Stimulated activated effector memory CD8-positive, alpha-beta T cell treated with anti-CD3 and anti-CD28 coated beads, Interleukin-12 subunit alpha, Interleukin-12 subunit beta, amount 100 ng/mL, for 72 hours (primary cell): ENCODE measurements around the gene MIA3.
"Not testable (repeated sequence)": the region's sequence is repeated elsewhere in the genome, so short reads cannot be mapped to it uniquely, and the experiment has no call there.

ENCODE experiments used
- ATAC-seq: fragments of 150-1000 bp; cut with Tn5 transposase; 2 replicates; pipeline ENCODE4 v1.10.0; 2021
- DNase-seq, 2 donors: peaks; one replicate each; pipeline ENCODE4 v3.0.0; 2021 to 2022; ENCODE audit warnings: low spot score in 2 of 2
- H3K27ac Mint-ChIP-seq: one replicate; pipeline ENCODE4 v1.8.0; 2022; ENCODE audit warnings: mild to moderate bottlenecking, mixed read lengths
- H3K36me3 Mint-ChIP-seq: one replicate; pipeline ENCODE4 v1.8.0; 2022; ENCODE audit warnings: mild to moderate bottlenecking, mixed read lengths
- H3K4me1 Mint-ChIP-seq: one replicate; pipeline ENCODE4 v1.8.0; 2022; ENCODE audit warnings: mixed read lengths
- H3K4me3 Mint-ChIP-seq: one replicate; pipeline ENCODE4 v1.8.0; 2022; ENCODE audit warnings: mild to moderate bottlenecking, mixed read lengths
- H3K9me3 Mint-ChIP-seq: one replicate; pipeline ENCODE4 v1.8.0; 2022; ENCODE audit warnings: mixed read lengths

MIA3 gene

GRCh38 chr1:222618001-222618879, at the start of gene MIA3:
Gene MIA3, plus strand, starts transcription at chr1:222618097. Its CDS starts 14 bp downstream, at chr1:222618111.
- ATAC-seq: peak; percentile 70
- H3K4me3 Mint-ChIP-seq: peak within 1 kb of the TSS; percentile 82
- H3K27ac Mint-ChIP-seq: peak within 1 kb of the TSS; percentile 94
- H3K36me3 Mint-ChIP-seq: peaks cover 36% of the 10 kb centered on the region
- H3K4me1 Mint-ChIP-seq: peaks cover 32% of the 10 kb centered on the region
- peak; percentile 61 to 81 for DNase-seq
- no peaks in the 10 kb centered on the region for H3K9me3 Mint-ChIP-seq

- DNase-seq: no peak
- no peaks in the 10 kb centered on the region for H3K4me1 Mint-ChIP-seq
- ATAC-seq: no peak
- peaks cover 83% of the 10 kb centered on the region for H3K36me3 Mint-ChIP-seq
- H3K4me3 Mint-ChIP-seq: no peak overlapping the region
- no peak overlapping the region for H3K27ac Mint-ChIP-seq
- H3K9me3 Mint-ChIP-seq: no peaks in the 10 kb centered on the region
Observed at GRCh38 chr1:222570837-222571236, 47.1 kb upstream of the MIA3 start.

DNA sequence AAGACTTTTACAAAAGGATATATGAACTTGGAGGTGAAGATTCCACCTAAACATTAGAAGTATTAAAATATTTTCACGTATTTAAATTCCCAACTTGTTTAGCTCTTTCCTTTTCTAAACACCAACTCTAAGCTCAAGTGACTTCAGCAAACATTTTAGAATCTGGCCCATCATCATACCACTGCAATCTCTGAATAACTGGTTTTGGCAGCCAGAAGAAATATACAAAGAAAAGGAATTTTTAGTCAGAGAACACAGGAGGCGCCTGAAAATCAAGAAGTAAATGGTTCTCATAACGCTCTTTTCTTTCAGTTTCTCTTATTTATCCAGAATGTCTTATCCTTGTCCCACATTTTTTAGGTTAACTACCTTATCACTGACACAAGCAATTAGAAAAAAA, 38.6 kb upstream of the MIA3 start:
- H3K27ac Mint-ChIP-seq: no peak overlapping the region
- H3K9me3 Mint-ChIP-seq: no peaks in the 10 kb centered on the region
- peaks cover 18% of the 10 kb centered on the region for H3K4me1 Mint-ChIP-seq
- peaks cover 84% of the 10 kb centered on the region for H3K36me3 Mint-ChIP-seq
- no peak for DNase-seq
- no peak for ATAC-seq
- H3K4me3 Mint-ChIP-seq: no peak overlapping the region

- Mint-ChIP-seq H3K4me1 (peaks cover 18% of the 10 kb centered on the region), H3K27ac (no peak overlapping the region), H3K4me3 (no peak overlapping the region), H3K36me3 (peaks cover 83% of the 10 kb centered on the region), H3K9me3 (no peaks in the 10 kb centered on the region)
- no peak for DNase-seq
- ATAC-seq: peak; percentile 74
Observed at GRCh38 chr1:222582099-222582774, 35.7 kb upstream of the MIA3 start.

GRCh38 chr1:222583079-222583478, 34.8 kb upstream of the MIA3 start:
- peak overlapping the region; percentile 44 for H3K27ac Mint-ChIP-seq
- no peak overlapping the region for H3K4me3 Mint-ChIP-seq
- H3K4me1 Mint-ChIP-seq: peaks cover 19% of the 10 kb centered on the region
- DNase-seq (no peak), ATAC-seq (no peak)
- H3K36me3 Mint-ChIP-seq: peaks cover 83% of the 10 kb centered on the region
- no peaks in the 10 kb centered on the region for H3K9me3 Mint-ChIP-seq

DNA sequence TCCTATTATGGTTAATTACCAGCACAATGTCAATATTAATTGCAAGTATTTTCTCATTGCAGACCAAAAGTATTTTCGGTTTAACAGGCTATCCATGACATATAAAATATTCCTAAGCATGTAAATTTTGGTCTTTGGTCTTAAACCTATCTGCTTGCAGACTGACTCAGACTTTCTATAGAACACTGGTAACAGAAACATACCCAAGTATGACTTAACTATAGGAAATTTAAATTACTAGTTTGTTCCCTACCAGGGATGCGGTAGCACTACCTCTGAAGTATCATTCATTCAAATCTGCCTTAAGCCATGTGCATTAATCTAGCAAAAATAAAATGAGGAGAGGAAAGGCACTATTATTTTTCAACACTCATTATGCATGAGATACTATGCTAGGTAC, 31.1 kb upstream of the MIA3 start:
- Mint-ChIP-seq H3K9me3 (no peaks in the 10 kb centered on the region), H3K36me3 (peaks cover 72% of the 10 kb centered on the region), H3K27ac (no peak overlapping the region), H3K4me3 (no peak overlapping the region), H3K4me1 (peaks cover 39% of the 10 kb centered on the region)
- no peak for DNase-seq
- no peak for ATAC-seq

DNA sequence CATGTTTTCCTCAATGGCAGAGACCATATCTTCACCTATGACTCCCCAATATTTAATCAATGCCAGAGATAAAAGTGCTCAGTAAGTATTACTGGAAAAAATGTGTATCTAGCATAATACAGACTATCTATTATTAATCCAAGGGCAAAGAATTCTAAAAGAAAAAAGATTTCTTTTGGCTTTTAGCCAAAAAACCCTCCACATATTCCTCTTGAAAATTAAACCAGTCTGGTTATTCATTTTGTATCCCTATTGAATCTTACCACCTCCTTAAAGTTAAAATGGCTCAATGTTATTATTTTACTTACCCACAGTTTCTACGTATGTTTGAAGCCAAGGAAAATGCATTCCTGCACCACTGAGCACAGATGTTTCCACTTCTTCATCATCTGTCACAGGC, 29.8 kb upstream of the MIA3 start:
- ATAC-seq (no peak), DNase-seq (no peak)
- H3K27ac Mint-ChIP-seq: no peak overlapping the region
- H3K4me1 Mint-ChIP-seq: peaks cover 30% of the 10 kb centered on the region
- H3K4me3 Mint-ChIP-seq: peak overlapping the region; percentile 94
- H3K9me3 Mint-ChIP-seq: no peaks in the 10 kb centered on the region
- H3K36me3 Mint-ChIP-seq: peaks cover 59% of the 10 kb centered on the region

- Mint-ChIP-seq H3K9me3 (no peaks in the 10 kb centered on the region), H3K27ac (peak within 1 kb of the TSS; percentile 93), H3K4me3 (peak within 1 kb of the TSS; percentile 94), H3K4me1 (peaks cover 27% of the 10 kb centered on the region), H3K36me3 (peaks cover 47% of the 10 kb centered on the region)
- DNase-seq (peak; percentile 62 to 85), ATAC-seq (peak; percentile 100)
Observed at GRCh38 chr1:222589462-222590302, 28.2 kb upstream of the MIA3 start, which contains the start of gene TAF1A. Gene TAF1A, minus strand, starts transcription at chr1:222589933.

DNA sequence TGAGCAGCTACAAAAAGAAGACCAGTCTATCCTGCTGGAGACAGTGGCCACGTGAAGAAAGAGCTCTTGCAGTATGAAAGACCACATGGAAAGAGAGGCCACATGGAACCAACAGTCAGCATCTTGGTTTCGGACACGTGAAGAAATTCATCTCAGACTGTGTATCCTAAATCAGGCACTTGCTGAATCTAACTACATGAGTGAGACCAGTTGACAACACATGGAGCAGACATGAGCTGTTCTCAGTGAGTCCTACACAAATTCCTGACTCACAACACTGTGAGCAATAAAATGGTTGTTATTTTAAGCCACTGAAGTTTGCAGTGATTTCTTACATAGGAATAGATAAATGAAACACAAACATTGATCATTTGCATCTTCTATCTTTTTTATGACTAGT, 25.7 kb upstream of the MIA3 start:
- H3K4me1 Mint-ChIP-seq: peaks cover 27% of the 10 kb centered on the region
- DNase-seq: no peak
- H3K9me3 Mint-ChIP-seq: no peaks in the 10 kb centered on the region
- H3K4me3 Mint-ChIP-seq: no peak overlapping the region
- H3K27ac Mint-ChIP-seq: no peak overlapping the region
- peaks cover 22% of the 10 kb centered on the region for H3K36me3 Mint-ChIP-seq
- ATAC-seq: no peak

DNA sequence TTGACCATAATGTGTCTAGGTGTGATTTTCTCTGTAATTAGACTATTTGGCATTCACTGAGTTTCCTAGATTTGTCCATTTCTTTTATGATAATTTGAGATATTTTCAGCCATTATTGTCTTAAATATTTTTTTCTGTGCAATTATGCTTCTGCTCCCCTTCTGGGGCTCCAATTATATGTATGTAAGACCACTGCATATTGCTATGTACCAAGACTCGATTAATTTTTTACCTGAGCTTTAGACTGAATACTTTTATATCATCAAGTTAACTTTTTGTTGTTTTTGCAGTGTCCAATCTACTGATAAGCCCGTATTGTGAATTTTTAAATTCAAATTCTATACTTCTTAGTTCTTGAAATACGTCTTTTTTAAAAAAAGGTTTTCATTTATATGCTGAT, 23.1 kb upstream of the MIA3 start:
- no peak overlapping the region for H3K27ac Mint-ChIP-seq
- H3K36me3 Mint-ChIP-seq: peaks cover 4% of the 10 kb centered on the region
- no peak overlapping the region for H3K4me3 Mint-ChIP-seq
- DNase-seq (no peak), ATAC-seq (no peak)
- H3K4me1 Mint-ChIP-seq: peaks cover 10% of the 10 kb centered on the region
- no peaks in the 10 kb centered on the region for H3K9me3 Mint-ChIP-seq

- no peaks in the 10 kb centered on the region for H3K4me1 Mint-ChIP-seq
- no peaks in the 10 kb centered on the region for H3K9me3 Mint-ChIP-seq
- ATAC-seq: no peak
- H3K4me3 Mint-ChIP-seq: no peak overlapping the region
- H3K27ac Mint-ChIP-seq: no peak overlapping the region
- no peak for DNase-seq
- H3K36me3 Mint-ChIP-seq: no peaks in the 10 kb centered on the region
Observed at GRCh38 chr1:222596696-222597095, 21.2 kb upstream of the MIA3 start.

GRCh38 chr1:222600281-222600680, 17.6 kb upstream of the MIA3 start:
- ATAC-seq (no peak), DNase-seq (no peak)
- Mint-ChIP-seq H3K27ac (no peak overlapping the region), H3K36me3 (no peaks in the 10 kb centered on the region), H3K4me3 (no peak overlapping the region), H3K4me1 (no peaks in the 10 kb centered on the region), H3K9me3 (no peaks in the 10 kb centered on the region)

GRCh38 chr1:222601257-222601656, 16.6 kb upstream of the MIA3 start:
- no peak for DNase-seq
- H3K36me3 Mint-ChIP-seq: no peaks in the 10 kb centered on the region

GRCh38 chr1:222606757-222607156, 11.1 kb upstream of the MIA3 start:
- no peaks in the 10 kb centered on the region for H3K4me1 Mint-ChIP-seq
- ATAC-seq: no peak
- no peak overlapping the region for H3K27ac Mint-ChIP-seq
- no peaks in the 10 kb centered on the region for H3K9me3 Mint-ChIP-seq
- DNase-seq: no peak
- no peaks in the 10 kb centered on the region for H3K36me3 Mint-ChIP-seq
- H3K4me3 Mint-ChIP-seq: no peak overlapping the region

More at GRCh38 chr1:222601257-222601656, 16.6 kb upstream of the MIA3 start:
- no peak for ATAC-seq
- Mint-ChIP-seq H3K27ac (no peak overlapping the region), H3K4me1 (no peaks in the 10 kb centered on the region), H3K4me3 (no peak overlapping the region), H3K9me3 (no peaks in the 10 kb centered on the region)

- not testable (repeated sequence) for H3K9me3 Mint-ChIP-seq, H3K27ac Mint-ChIP-seq, H3K4me1 Mint-ChIP-seq, H3K4me3 Mint-ChIP-seq, ATAC-seq, H3K36me3 Mint-ChIP-seq, DNase-seq
Observed at GRCh38 chr1:222609111-222609510, 8.8 kb upstream of the MIA3 start.
